Globus pallidus (tissue), 1 donor: ENCODE data around the gene TEX53.

Experiments
- DNase-seq: peaks from one replicate; pipeline ENCODE4 v3.0.0-alpha.2; 2015; ENCODE audit warnings: low spot score

Gene TEX53

DNA sequence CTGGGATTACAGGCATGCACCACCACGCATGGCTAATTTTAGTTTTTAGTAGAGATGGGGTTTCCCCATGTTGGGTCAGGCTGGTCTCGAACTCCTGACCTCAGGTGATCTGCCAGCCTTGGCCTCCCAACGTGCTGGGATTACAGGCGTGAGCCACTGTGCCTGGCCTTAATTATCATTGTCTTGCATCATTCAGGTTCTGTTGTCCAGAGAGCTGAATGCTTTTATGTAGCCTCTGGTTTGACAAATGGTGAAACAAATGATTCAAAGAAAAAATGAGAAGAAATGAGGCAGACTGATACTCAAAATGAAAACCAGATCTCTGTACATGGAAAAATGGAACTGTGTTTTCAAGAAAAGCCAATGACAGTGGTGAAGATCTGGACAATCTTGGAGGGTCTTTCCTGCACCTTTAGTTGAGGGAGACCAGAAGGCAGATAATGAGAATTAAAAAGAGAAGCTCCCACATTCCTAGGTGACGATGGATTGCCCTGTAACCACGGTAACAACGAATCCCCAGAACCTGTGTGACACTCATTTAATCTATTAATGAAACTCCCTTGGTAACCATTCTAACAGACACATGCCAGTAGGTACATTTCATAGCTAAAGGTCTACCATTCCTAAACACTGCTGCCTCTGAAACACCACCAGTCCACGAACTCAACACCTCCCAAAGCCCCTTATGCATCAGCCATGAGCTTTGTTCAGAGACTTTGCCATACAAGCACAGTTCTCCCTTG, 22.8 kb upstream of the TEX53 start:
- DNase-seq = no peak

GRCh38 chr9:114678795-114679194, 21.2 kb upstream of the TEX53 start:
- no peak for DNase-seq

GRCh38 chr9:114678130-114678529, 20.5 kb upstream of the TEX53 start:
- no peak for DNase-seq

GRCh38 chr9:114677418-114677817, 19.8 kb upstream of the TEX53 start:
- no peak for DNase-seq

DNA sequence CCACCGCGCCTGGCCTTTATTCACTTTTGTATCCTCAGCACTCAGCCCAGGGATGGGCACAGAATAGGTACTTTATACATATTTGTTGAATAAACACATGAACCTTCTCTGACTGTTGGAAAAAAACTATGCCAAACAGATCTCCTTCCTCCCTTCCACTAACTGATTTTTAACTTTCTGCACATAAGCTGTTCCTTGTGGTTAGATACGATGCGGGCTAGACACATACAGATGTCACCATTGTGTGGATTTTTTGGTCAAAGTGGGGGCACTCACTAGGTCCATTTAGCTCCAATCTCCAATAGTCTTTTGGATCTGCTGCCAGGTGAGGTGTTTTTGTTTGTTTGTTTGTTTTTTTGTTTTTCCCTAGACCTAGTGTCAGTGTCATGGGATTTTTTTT, 19.3 kb upstream of the TEX53 start:
- no peak for DNase-seq

DNA sequence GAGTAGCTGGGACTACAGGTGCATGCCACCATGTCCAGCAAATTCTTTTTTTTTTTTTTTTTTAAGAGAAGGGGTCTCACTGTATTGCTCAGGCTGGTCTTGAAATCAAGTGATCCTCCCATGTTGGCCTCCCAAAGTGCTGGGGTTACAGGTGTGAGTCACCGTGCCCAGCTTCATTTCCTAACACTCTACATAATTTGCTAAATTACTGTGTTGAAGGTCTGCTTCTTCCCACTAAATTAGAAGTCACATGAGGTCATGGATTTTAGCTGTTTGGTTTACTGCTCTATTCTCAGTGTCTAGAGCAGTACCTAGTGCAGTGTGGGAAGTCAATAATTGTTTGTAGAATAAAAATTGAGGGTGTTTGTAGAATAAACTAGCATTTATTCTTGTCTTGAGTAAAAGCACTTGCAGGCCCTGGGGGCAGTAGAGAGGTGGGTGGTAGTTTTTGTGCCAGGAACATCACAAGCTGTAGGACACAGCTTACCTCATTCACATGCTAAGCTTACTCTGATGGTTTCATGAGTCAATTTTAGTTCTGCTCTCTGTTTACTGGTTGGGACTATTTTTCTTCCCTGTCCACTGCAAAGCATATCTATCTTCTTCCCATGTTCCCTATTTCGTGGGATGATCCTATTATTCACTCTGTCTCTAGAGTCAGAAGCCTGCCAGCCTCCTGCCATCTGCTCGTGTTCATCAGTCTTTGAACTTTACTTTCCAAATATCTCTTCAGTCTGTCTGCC, 17.4 kb upstream of the TEX53 start:
- DNase-seq = no peak

- DNase-seq = no peak
These were observed 16.6 kb upstream of the TEX53 start for GRCh38 chr9:114674076-114674797.

DNA sequence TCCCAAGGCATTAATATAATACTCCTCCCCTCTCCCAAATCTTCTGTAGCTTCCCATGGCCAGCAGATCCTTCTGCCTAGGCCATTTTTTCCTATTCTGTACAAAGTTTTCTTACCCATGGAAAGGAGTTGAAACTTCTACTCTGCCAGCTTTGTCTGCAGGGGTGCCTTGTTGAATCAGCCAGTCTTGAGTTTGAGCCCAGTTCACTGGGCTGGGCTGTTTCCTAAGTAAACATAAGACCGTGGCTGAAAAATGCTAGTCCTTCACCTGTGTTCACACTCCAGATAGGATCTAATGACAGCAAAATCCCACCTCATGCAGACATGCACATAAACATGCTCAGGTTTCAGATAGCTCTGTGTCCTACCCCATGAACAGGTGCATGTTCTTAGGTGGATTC, 14.0 kb upstream of the TEX53 start:
- no peak for DNase-seq

DNA sequence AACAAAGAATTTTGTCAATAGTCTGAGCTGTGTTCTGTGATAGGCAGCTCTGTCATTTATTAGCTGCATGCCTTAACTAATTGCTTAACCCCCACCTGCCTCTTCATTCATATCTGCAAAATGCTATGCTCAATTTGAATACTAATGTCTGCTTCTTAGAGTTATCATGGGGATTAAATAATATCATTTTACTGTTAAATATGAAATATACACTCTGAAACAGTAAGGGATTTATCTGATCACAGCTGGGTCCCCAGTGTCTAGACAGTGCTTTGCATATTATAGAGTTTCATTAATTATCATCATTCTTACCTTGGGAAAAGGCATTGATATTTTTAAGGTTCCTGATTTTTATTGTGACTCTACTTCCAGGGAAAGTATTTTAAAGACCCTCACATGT, 12.4 kb upstream of the TEX53 start:
- DNase-seq = no peak

- DNase-seq = no peak
These were observed 10.5 kb upstream of the TEX53 start for GRCh38 chr9:114668146-114668545.

DNA sequence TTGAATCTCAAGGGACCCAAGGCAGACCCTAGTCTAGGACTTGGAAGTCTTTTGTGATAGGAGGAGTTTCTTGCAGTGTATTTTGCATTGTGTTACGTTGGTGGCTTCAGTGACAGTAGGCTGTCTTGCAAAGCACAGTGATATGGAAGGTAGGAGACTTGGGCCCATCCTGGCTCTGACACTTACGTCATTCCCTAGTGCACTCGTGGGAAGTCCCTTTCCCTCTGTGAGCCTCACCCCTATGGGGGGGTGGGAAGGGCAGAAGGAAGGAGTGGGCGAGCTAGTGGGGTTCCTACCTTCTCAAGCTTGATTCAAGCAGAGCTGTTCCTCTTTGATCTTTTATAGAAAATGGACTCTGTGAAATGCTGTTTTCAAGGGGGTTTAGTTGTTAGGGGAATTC, 9.2 kb upstream of the TEX53 start:
- no peak for DNase-seq

DNA sequence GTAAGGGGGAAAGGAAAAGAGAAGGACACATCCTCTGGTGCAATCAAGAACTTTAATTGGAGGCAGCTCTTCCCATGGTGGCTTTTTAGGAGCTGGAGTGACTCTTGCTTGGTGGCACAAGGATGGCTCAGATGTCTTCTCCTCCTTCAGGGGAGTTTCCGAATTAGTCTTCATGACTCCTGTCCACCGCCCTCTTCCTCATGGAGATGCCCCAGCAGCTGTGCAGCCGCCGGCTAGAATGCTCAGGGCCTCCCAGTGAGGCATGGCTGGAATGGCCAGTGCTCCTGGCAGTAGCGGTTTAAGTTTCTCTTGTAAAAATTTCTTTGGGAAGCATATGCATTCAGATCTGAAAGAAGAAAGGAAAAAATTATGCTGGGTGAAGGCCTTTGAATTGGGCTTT, 8.8 kb upstream of the TEX53 start:
- DNase-seq = no peak

- DNase-seq = peak; percentile 61
These were observed 6.6 kb upstream of the TEX53 start for GRCh38 chr9:114664181-114664580.

GRCh38 chr9:114662081-114662989, 4.7 kb upstream of the TEX53 start:
- DNase-seq = peak; percentile 48

DNA sequence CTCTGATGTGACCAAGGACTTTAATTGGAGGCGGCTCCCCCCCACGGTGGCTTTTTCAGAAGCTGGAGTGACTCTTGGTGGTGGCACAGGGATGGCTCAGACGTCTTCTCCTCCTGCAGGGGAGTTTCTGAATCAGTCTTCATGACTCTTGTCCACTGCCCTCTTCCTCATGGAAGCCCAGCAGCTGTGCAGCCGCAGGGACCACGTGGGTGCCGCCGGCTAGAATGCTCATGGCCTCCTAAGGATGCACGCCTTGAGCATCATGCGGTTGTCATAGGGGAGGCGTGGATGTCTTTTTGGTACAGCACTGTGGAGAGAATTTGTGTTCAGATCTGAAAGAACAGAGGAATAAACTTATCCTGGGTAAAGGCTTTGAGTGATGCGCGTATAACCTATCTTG, 1.3 kb downstream of the TEX53 start:
- DNase-seq = no peak

DNA sequence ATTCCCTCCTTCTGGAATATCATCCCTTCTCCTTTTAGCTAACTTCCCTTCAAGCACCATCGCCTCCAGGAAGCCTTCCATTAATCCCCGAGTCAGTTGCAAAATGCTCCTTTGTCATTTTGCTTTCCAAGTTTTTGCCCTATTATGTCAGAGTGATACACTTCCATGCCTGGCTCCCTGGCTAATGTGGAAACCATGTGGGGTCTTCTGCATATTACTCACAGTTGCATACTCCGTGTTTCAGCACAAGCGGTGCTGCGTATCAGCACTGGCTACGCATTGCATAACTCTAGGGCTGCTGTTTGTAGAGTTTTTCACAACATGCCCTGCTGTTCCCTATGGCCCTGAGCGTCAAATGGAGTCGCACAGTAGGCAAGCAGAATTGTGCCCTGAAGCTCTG, 1.9 kb downstream of the TEX53 start:
- no peak for DNase-seq

GRCh38 chr9:114653556-114654159, 3.9 kb downstream of the TEX53 start:
- peak; percentile 81 for DNase-seq

GRCh38 chr9:114652776-114653555, 4.6 kb downstream of the TEX53 start:
- no peak for DNase-seq

- no peak for DNase-seq
These were observed 13.7 kb downstream of the TEX53 start for GRCh38 chr9:114643896-114644295.

DNA sequence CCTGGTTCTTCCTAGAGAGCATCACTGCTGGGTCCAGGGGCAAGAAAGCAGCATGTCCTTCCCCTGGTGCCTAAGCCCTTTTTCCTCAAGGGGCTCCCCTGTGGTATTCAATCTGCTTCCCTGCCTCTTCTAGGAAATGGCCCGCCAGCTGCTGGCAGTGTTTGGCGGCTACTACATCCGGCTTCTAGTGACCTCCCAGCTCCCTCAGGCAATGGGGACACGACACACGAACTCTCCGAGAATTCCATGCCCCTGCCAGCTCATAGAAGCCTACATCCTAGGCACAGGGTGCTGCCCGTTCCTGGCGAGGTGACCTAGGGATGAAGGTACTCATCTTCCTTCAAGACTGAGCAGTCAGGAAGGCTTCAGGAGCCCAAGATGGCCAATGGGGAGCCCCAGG, 14.6 kb downstream of the TEX53 start:
- no peak for DNase-seq

- DNase-seq = no peak
These were observed 15.6 kb downstream of the TEX53 start for GRCh38 chr9:114641967-114642366.
